GM15510 (cell line): Measurements from ENCODE around the gene CDA.

ENCODE experiments used
- POLR2A ChIP-seq: IDR thresholded peaks from 3 replicates; pipeline ENCODE4 v1.6.1; 2011; ENCODE audit warnings: borderline replicate concordance; ENCODE audit not compliant: insufficient read length; ENCODE audit errors: extremely low read depth

The CDA gene

GRCh38 chr1:20654104-20654690 is 65.3 kb downstream of the CDA start:
- no peak for TF ChIP-seq POLR2A

GRCh38 chr1:20657024-20657423 is 68.1 kb downstream of the CDA start:
- no peak for TF ChIP-seq POLR2A

GRCh38 chr1:20658166-20658915 is 69.4 kb downstream of the CDA start:
- TF ChIP-seq POLR2A, result no peak

GRCh38 chr1:20660363-20660762 is 71.5 kb downstream of the CDA start:
- no peak for TF ChIP-seq POLR2A

- no peak for TF ChIP-seq POLR2A
Measured at GRCh38 chr1:20660847-20661206, 71.9 kb downstream of the CDA start.

- peak; percentile 79 for TF ChIP-seq POLR2A
Measured at GRCh38 chr1:20661207-20662109, 72.6 kb downstream of the CDA start, which contains the start of gene DDOST. Gene DDOST (minus strand): TSS chr1:20661369. CDS start chr1:20661350, 19 bp downstream.

- no peak for TF ChIP-seq POLR2A
Measured at GRCh38 chr1:20662110-20662475, 73.2 kb downstream of the CDA start.

GRCh38 chr1:20663365-20663764 is 74.5 kb downstream of the CDA start:
- TF ChIP-seq POLR2A, result no peak

GRCh38 chr1:20663969-20664715 is 75.2 kb downstream of the CDA start:
- TF ChIP-seq POLR2A, result no peak

GRCh38 chr1:20665726-20666125 is 76.8 kb downstream of the CDA start:
- no peak for TF ChIP-seq POLR2A

GRCh38 chr1:20666146-20666545 is 77.2 kb downstream of the CDA start:
- no peak for TF ChIP-seq POLR2A

GRCh38 chr1:20666804-20667203 is 77.9 kb downstream of the CDA start:
- no peak for TF ChIP-seq POLR2A
